H1 (cell line): ENCODE data around the gene OXER1. TPM values are rescaled to one million over a fixed set of nuclear protein-coding genes. Genes with fewer than 3 reads are reported as not detected.

Experiments
- CTCF ChIA-PET: fragments of 300-600 bp; sonication (Branson Sonifier 250); formaldehyde crosslinking; loops from one replicate; lab custom pipeline; 2021; ENCODE audit not compliant: partially characterized antibody; lab: Charles Lee
- POLR2A ChIA-PET: fragments of 300-600 bp; sonication (Branson Sonifier 250); formaldehyde crosslinking; loops from one replicate; lab custom pipeline; 2021; ENCODE audit warnings: inconsistent platforms; ENCODE audit not compliant: partially characterized antibody; lab: Charles Lee
- DNase-seq, 2 experiments: peaks; one replicate each; pipeline versions ENCODE4 v3.0.0 to v3.0.0-alpha.2; 2010 to 2022; ENCODE audit warnings: low spot score in 2 of 2, low read depth in 1 of 2, mixed read lengths in 1 of 2
- FAIRE-seq: peaks from 2 replicates; lab custom pipeline; 2011; peaks lifted over from hg19 to GRCh38; lab: Jason Lieb, UNC
- H2AFZ ChIP-seq: 2 replicates; pipeline ENCODE4 v1.8.1; 2012; ENCODE audit warnings: low read length, inconsistent platforms
- H2AK5ac ChIP-seq: 2 replicates; pipeline ENCODE4 v1.6.1; 2013; ENCODE audit warnings: low read depth, low read length
- H2BK120ac ChIP-seq: replicated peaks from 2 replicates; pipeline ENCODE3; 2013; ENCODE audit warnings: low read depth, low read length, inconsistent platforms
- H2BK12ac ChIP-seq: 2 replicates; pipeline ENCODE4 v1.6.1; 2013; ENCODE audit warnings: low read depth, low read length
- H2BK15ac ChIP-seq: 2 replicates; pipeline ENCODE4 v1.6.1; 2013; ENCODE audit warnings: low read length
- H2BK20ac ChIP-seq: 2 replicates; pipeline ENCODE4 v1.6.1; 2013; ENCODE audit warnings: low read length
- H2BK5ac ChIP-seq: 2 replicates; pipeline ENCODE4 v1.6.1; 2013; ENCODE audit warnings: low read depth, low read length
- H3K14ac ChIP-seq: 2 replicates; pipeline ENCODE4 v1.6.1; 2013; ENCODE audit warnings: inconsistent platforms; ENCODE audit not compliant: insufficient read length
- H3K18ac ChIP-seq: 2 replicates; pipeline ENCODE4 v1.6.1; 2013; ENCODE audit warnings: low read length; ENCODE audit errors: extremely low read depth
- H3K23ac ChIP-seq: 2 replicates; pipeline ENCODE4 v1.6.1; 2013; ENCODE audit warnings: inconsistent platforms; ENCODE audit not compliant: insufficient read length
- H3K23me2 ChIP-seq: 2 replicates; pipeline ENCODE4 v1.6.1; 2013; ENCODE audit warnings: low read depth, low read length
- H3K27ac ChIP-seq: 2 replicates; pipeline ENCODE4 v1.6.1; 2011; ENCODE audit warnings: low read depth, low read length, inconsistent platforms
- H3K27me3 ChIP-seq, 4 experiments: replicated peaks in 1 of 4; 1 replicate in 1 of 4; 2 replicates in 3 of 4; pipeline versions ENCODE4 v1.6.1 to v1.8.1; 2011 to 2013; ENCODE audit warnings: low read length in 3 of 4, mild to moderate bottlenecking in 3 of 4, inconsistent platforms in 2 of 4, mixed read lengths in 2 of 4, moderate library complexity in 1 of 4; ENCODE audit not compliant: control insufficient read depth in 3 of 4, insufficient read depth in 3 of 4; ENCODE audit errors: extremely low read depth in 1 of 4
- H3K36me3 ChIP-seq, 4 experiments: 2 replicates each; pipeline versions ENCODE4 v1.6.1 to v1.8.1; 2011 to 2013; ENCODE audit warnings: mild to moderate bottlenecking in 4 of 4, low read length in 3 of 4, moderate library complexity in 2 of 4, control low read depth in 1 of 4, inconsistent platforms in 1 of 4; ENCODE audit not compliant: insufficient read depth in 4 of 4, control insufficient read depth in 2 of 4
- H3K4ac ChIP-seq: replicated peaks from 2 replicates; pipeline ENCODE3; 2013; ENCODE audit warnings: low read length, low read depth, mixed read lengths, inconsistent platforms; ENCODE audit not compliant: insufficient read length
- H3K4me1 ChIP-seq, 4 experiments: replicated peaks in 1 of 4; 1 replicate in 1 of 4; 2 replicates in 3 of 4; pipeline versions ENCODE4 v1.6.1 to v1.8.1; 2011 to 2013; ENCODE audit warnings: low read length in 3 of 4, inconsistent platforms in 2 of 4, mixed read lengths in 1 of 4; ENCODE audit not compliant: insufficient read depth in 4 of 4, control insufficient read depth in 3 of 4
- H3K4me2 ChIP-seq, 2 experiments: 2 replicates each; pipeline versions ENCODE4 v1.6.1 to v1.8.1; 2011 to 2013; ENCODE audit warnings: low read depth in 2 of 2, low read length in 2 of 2, control low read depth in 1 of 2, inconsistent platforms in 1 of 2, mild to moderate bottlenecking in 1 of 2; ENCODE audit not compliant: insufficient read depth in 1 of 2
- H3K4me3 ChIP-seq, 4 experiments: fragments of 200-600, 300-600 bp in 1 of 4; sonication (generic), shearing (Covaris generic), sonication (Bioruptor Twin) in 1 of 4; 2 replicates each; pipeline versions ENCODE4 v1.5.1 to v1.8.1; 2011 to 2016; ENCODE audit warnings: low read length in 4 of 4, low read depth in 3 of 4, control low read depth in 2 of 4, inconsistent platforms in 2 of 4, mild to moderate bottlenecking in 2 of 4, mixed read lengths in 1 of 4, moderate library complexity in 1 of 4; ENCODE audit not compliant: insufficient read depth in 2 of 4; ENCODE audit errors: extremely low read depth in 1 of 4
- H3K56ac ChIP-seq: replicated peaks from 2 replicates; pipeline ENCODE3; 2013; ENCODE audit warnings: low read depth, mild to moderate bottlenecking, mixed read lengths, low read length, inconsistent platforms; ENCODE audit not compliant: insufficient read length
- H3K79me1 ChIP-seq: 2 replicates; pipeline ENCODE4 v1.6.1; 2013; ENCODE audit warnings: low read depth, low read length, control low read depth
- H3K79me2 ChIP-seq, 2 experiments: 2 replicates each; pipeline versions ENCODE4 v1.6.1 to v1.8.1; 2012 to 2013; ENCODE audit warnings: low read length in 2 of 2, mild to moderate bottlenecking in 2 of 2, inconsistent platforms in 1 of 2; ENCODE audit not compliant: insufficient read depth in 2 of 2, control insufficient read depth in 1 of 2
- H3K9ac ChIP-seq, 4 experiments: replicated peaks in 1 of 4; 1 replicate in 1 of 4; 2 replicates in 3 of 4; pipeline versions ENCODE4 v1.6.1 to v1.8.1; 2011 to 2013; ENCODE audit warnings: low read depth in 3 of 4, low read length in 3 of 4, control low read depth in 2 of 4, mild to moderate bottlenecking in 2 of 4, moderate library complexity in 2 of 4, inconsistent platforms in 1 of 4; ENCODE audit errors: extremely low read depth in 1 of 4
- H3K9me3 ChIP-seq, 2 experiments: 2 replicates each; pipeline versions ENCODE4 v1.6.1 to v1.8.1; 2012 to 2013; ENCODE audit warnings: mild to moderate bottlenecking in 2 of 2, moderate library complexity in 2 of 2, control low read depth in 1 of 2, inconsistent platforms in 1 of 2, low read depth in 1 of 2, low read length in 1 of 2, mixed read lengths in 1 of 2; ENCODE audit not compliant: insufficient read depth in 2 of 2
- H4K20me1 ChIP-seq, 2 experiments: replicated peaks in 1 of 2; 2 replicates each; pipeline versions ENCODE3 to v1.8.1; 2011 to 2013; ENCODE audit warnings: inconsistent platforms in 2 of 2, low read length in 2 of 2, mild to moderate bottlenecking in 1 of 2; ENCODE audit not compliant: insufficient read depth in 2 of 2, control insufficient read depth in 1 of 2
- H4K5ac ChIP-seq: 2 replicates; pipeline ENCODE4 v1.6.1; 2013; ENCODE audit warnings: low read length, low read depth, mixed read lengths, inconsistent platforms; ENCODE audit not compliant: insufficient read length
- H4K8ac ChIP-seq: 2 replicates; pipeline ENCODE4 v1.8.0; 2013; ENCODE audit warnings: mild to moderate bottlenecking, moderate library complexity, low read length, inconsistent platforms; ENCODE audit not compliant: insufficient read depth; ENCODE audit errors: extremely low read depth
- H4K91ac ChIP-seq: replicated peaks from 2 replicates; pipeline ENCODE3; 2013; ENCODE audit warnings: low read length, mixed read lengths, inconsistent platforms; ENCODE audit not compliant: insufficient read length
- CHD1 ChIP-seq: IDR thresholded peaks from 2 replicates; pipeline ENCODE4 v1.6.1; 2012; ENCODE audit warnings: low read depth, low read length, improper control_type of control experiment
- CTCF ChIP-seq, 3 experiments: IDR thresholded peaks; 1 replicate in 2 of 3; 2 replicates in 1 of 3; pipeline versions ENCODE4 v1.5.1 to v1.6.1; 2011; ENCODE audit warnings: low read length in 3 of 3, mild to moderate bottlenecking in 3 of 3, inconsistent platforms in 2 of 3, low read depth in 1 of 3, moderate library complexity in 1 of 3; ENCODE audit not compliant: insufficient read depth in 1 of 3; ENCODE audit errors: control extremely low read depth in 1 of 3
- EZH2 ChIP-seq: fragments of 200-600 bp; sonication (generic); IDR thresholded peaks from 2 replicates; pipeline ENCODE4 v1.7.1; 2012; ENCODE audit warnings: low read depth, mild to moderate bottlenecking, moderate library complexity, low read length, inconsistent platforms; ENCODE audit not compliant: severe bottlenecking
- HDAC6 ChIP-seq: IDR thresholded peaks from one replicate; pipeline ENCODE4 v1.7.1; 2012; ENCODE audit warnings: low read depth, mild to moderate bottlenecking, inconsistent platforms, low read length, moderate library complexity
- JUN ChIP-seq: IDR thresholded peaks from 2 replicates; pipeline ENCODE4 v1.6.1; 2011; ENCODE audit warnings: low read depth, mild to moderate bottlenecking, improper control_type of control experiment, low read length
- KDM1A ChIP-seq: fragments of 200-600, 300-600 bp; sonication (generic); IDR thresholded peaks from 2 replicates; pipeline ENCODE4 v1.7.1; 2016; ENCODE audit warnings: mild to moderate bottlenecking, low read length, borderline replicate concordance
- NRF1 ChIP-seq: IDR thresholded peaks from 2 replicates; pipeline ENCODE4 v1.6.1; 2011; ENCODE audit warnings: mild to moderate bottlenecking, low read depth, low read length, improper control_type of control experiment
- RFX5 ChIP-seq: IDR thresholded peaks from 2 replicates; pipeline ENCODE4 v1.6.1; 2011; ENCODE audit warnings: low read depth, low read length, improper control_type of control experiment, borderline replicate concordance
- SIN3A ChIP-seq, 2 experiments: IDR thresholded peaks in 1 of 2; conservative IDR thresholded peaks in 1 of 2; 2 replicates each; pipeline ENCODE4 v1.6.1; 2011 to 2012; ENCODE audit warnings: low read length in 2 of 2, improper control_type of control experiment in 1 of 2, low read depth in 1 of 2, mild to moderate bottlenecking in 1 of 2
- SIRT6 ChIP-seq: IDR thresholded peaks from one replicate; pipeline ENCODE4 v1.7.1; 2012; ENCODE audit warnings: low read length, inconsistent platforms
- TAF1 ChIP-seq: IDR thresholded peaks from 2 replicates; pipeline ENCODE4 v1.6.1; 2011; ENCODE audit warnings: mild to moderate bottlenecking, low read depth, low read length
- YY1 ChIP-seq: IDR thresholded peaks from 2 replicates; pipeline ENCODE4 v1.6.1; 2011; ENCODE audit warnings: low read depth, mild to moderate bottlenecking, low read length
- WGBS, 2 experiments: shearing (Covaris generic) in 1 of 2; methylation state at CpG; one replicate each; pipeline versions ENCODE4 v1.1.6 to v1.1.7; 2013 to 2015; ENCODE audit warnings: low lambda C conversion rate in 2 of 2, mixed read lengths in 2 of 2, inconsistent platforms in 1 of 2, low coverage in 1 of 2, missing lambda C conversion rate in 1 of 2; ENCODE audit not compliant: insufficient replicate concordance in 2 of 2, insufficient coverage in 1 of 2, insufficient read length in 1 of 2; ENCODE audit errors: extremely low coverage in 1 of 2, missing lambda C conversion rate in 1 of 2; 5-methylcytosine and 5-hydroxymethylcytosine counted together
- polyA plus RNA-seq, 7 experiments: library from polyadenylated mRNA; depleted of rRNA in 3 of 7; stranded (reverse) in 5 of 7; unstranded in 2 of 7; fragments of >200 nt in 5 of 7; fragments of 200-250 nt in 2 of 7; gene quantifications; 1 replicate in 5 of 7; 2 replicates in 1 of 7; 4 replicates in 1 of 7; pipeline versions ENCODE4 v1.2.1 to v1.2.3, GENCODE V29; 2011 to 2013; ENCODE audit warnings: missing spikeins in 2 of 7, mixed read lengths in 2 of 7
- total RNA-seq: library from RNA; stranded (reverse); fragmentation: NEBNext Ultra II Directional; extraction: Animal tissue kit (Norgen Biotek cat#: 25700); gene quantifications from 2 replicates; pipeline ENCODE4 v1.2.1, GENCODE V29; 2021

OXER1 gene
- total and polyA plus RNA-seq, 2 of the 8 experiments (the other 6 are each of a cell fraction or from before 2014, with no cell fraction given), result 1.2 to 2.9 TPM

GRCh38 chr2:42743659-42743990, 20.3 kb downstream of the OXER1 start:
- H2BK20ac ChIP-seq, result no peak overlapping the region
- no peak overlapping the region for H2BK12ac ChIP-seq
- no peak overlapping the region for H4K5ac ChIP-seq
- H3K9ac ChIP-seq, result no peak overlapping the region
- peaks cover 0 to under 1% (median 0%) of the 10 kb centered on the region in 4 experiments; a peak in 1 of 7 replicates for H3K4me1 ChIP-seq
- no peak overlapping the region for H2BK120ac ChIP-seq
- H3K4me2 ChIP-seq, result no peak overlapping the region
- no peak overlapping the region for H3K18ac ChIP-seq
- H4K91ac ChIP-seq, result no peak overlapping the region
- H3K4ac ChIP-seq, result no peak overlapping the region
- no peak overlapping the region for H3K23ac ChIP-seq
- H3K27ac ChIP-seq, result no peak overlapping the region
- no peak overlapping the region for H3K4me3 ChIP-seq
- POLR2A ChIA-PET, result interaction anchor here (1.0 kb wide), 1 partner anchor 15 kb away, joined by 3 read pairs; no protein-coding TSS in a partner anchor
- no peak overlapping the region for H4K8ac ChIP-seq
- no peak overlapping the region for H2BK5ac ChIP-seq
- no peak for DNase-seq
- no peak overlapping the region for H3K56ac ChIP-seq
- H3K23me2 ChIP-seq, result no peaks in the 10 kb centered on the region
- H2AFZ ChIP-seq, result no peak overlapping the region
- 83% methylated on average over 1 of the region's 1 CpG; no CpG with 5 or more reads in 1 of the 2 experiments for WGBS, 2 experiments
- H3K9me3 ChIP-seq, result peaks cover 0 to 2% of the 10 kb centered on the region in 2 experiments; a peak in 1 of 4 replicates
- H3K36me3 ChIP-seq, result peaks cover 0 to 6% (median 0%) of the 10 kb centered on the region in 4 experiments; a peak in 2 of 8 replicates
- FAIRE-seq, result no peak
- H3K79me2 ChIP-seq, result no peaks in the 10 kb centered on the region
- H3K27me3 ChIP-seq, result no peaks in the 10 kb centered on the region
- no peak overlapping the region for H2BK15ac ChIP-seq
- no peak overlapping the region for H2AK5ac ChIP-seq
- H3K79me1 ChIP-seq, result peaks cover 2% of the 10 kb centered on the region; the same call in 1 of the 2 replicates
- CTCF ChIA-PET, result interaction anchor here (0.6 to 2.4 kb wide), 3 partner anchors 8 to 41 kb away, joined by 3 to 9 read pairs (median 3); no protein-coding TSS in a partner anchor
- H3K14ac ChIP-seq, result no peak overlapping the region
- H4K20me1 ChIP-seq, result no peaks in the 10 kb centered on the region
- TF ChIP-seq HDAC6 (no peak), RFX5 (no peak), SIN3A (conservative IDR thresholded peaks at IDR 0.05 in 1 of 2, IDR thresholded peaks at IDR 0.05 in 1 of 2; ENCODE audit: low read depth in 1 of 2, low read length in 2 of 2) (no peak), JUN (no peak), CTCF (IDR thresholded peaks at IDR 0.05; ENCODE audit: control extremely low read depth in 1 of 3, insufficient read depth in 1 of 3, low read depth in 1 of 3, low read length in 3 of 3) (no peak), SIRT6 (no peak), EZH2 (no peak), KDM1A (no peak), CHD1 (no peak), YY1 (no peak), NRF1 (no peak), TAF1 (no peak)
